ENCODE measurements around the gene FBXO10. TPM values are rescaled to one million over a fixed set of nuclear protein-coding genes. Genes with fewer than 3 reads are reported as not detected.

Gene FBXO10
- total RNA-seq, 1 donor = 28.6 TPM

DNA sequence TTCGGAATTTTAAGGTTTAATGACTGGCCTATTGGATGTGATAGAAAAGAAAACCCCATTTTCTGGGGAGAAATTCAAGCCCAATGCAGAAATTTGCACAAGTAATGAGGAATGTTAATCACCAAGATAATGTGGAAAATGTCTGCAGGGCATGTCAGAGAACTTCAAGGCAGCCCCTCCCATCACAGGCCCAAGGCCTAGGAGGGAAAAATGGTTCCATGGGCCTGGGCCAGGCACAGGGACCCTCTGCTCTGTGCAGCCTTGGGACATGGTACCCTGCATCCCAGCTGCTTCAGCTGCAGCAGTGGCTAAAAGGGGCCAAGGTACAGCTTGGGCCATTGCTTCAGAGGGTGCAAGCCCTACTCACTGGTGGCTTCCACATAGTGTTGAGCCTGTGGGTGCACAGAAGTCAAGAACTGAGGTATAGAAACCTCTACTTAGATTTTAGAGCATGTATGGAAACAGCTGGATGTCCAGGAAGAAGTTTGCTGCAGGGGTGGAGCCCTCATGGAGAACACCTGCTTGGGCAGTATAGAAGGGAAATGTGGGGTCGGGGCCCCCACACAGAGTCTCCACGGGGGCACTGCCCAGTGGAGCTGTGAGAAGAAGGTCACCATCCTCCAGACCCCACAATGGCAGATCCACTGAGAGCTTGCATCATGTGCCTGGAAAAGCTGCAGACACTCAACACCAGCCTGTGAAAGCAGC lies 12.2 kb downstream of the FBXO10 start:
- H2AFZ ChIP-seq (ENCODE audit: low read length) = no peak overlapping the region
- no peak for DNase-seq (ENCODE audit: insufficient read length, low spot score, missing footprints)
- peaks cover 31% of the 10 kb centered on the region for H3K79me2 ChIP-seq (ENCODE audit: insufficient read depth, low read length)

DNA sequence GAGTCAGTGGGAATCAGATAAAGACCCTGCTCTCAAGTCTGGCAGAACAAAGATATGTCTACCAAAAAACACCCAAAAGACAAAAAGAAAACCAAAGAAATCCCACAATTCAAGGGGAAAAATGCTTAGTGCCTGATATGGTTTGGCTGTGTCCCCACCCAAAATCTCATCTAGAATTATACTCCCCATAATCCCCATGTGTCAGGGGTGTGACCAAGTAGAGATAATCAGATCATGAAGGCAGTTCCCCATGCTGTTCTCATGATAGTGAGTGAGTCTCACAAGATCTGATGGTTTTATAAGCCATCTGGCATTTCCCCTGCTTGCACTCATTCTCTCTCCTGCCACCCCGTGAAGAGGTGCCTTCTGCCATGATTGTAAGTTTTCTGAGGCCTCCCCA lies 13.4 kb downstream of the FBXO10 start:
- Histone ChIP-seq H3K36me3 (ENCODE audit: insufficient read depth, low read length) (no peaks in the 10 kb centered on the region), H3K9me3 (ENCODE audit: low read depth, low read length) (no peaks in the 10 kb centered on the region), H4K20me1 (ENCODE audit: insufficient read depth, low read length) (peaks cover 15% of the 10 kb centered on the region), H2AFZ (ENCODE audit: low read length) (no peak overlapping the region), H3K79me2 (ENCODE audit: insufficient read depth, low read length) (peaks cover 31% of the 10 kb centered on the region), H3K27me3 (ENCODE audit: insufficient read depth, low read length) (no peaks in the 10 kb centered on the region), H3K4me2 (ENCODE audit: insufficient read depth, low read length) (no peak overlapping the region), H3K4me3 (ENCODE audit: insufficient read depth, low read length) (no peak overlapping the region), H3K27ac (ENCODE audit: low read depth, low read length) (no peak overlapping the region), H3K4me1 (ENCODE audit: insufficient read depth, low read length) (no peaks in the 10 kb centered on the region)
- TF ChIP-seq, protein P1, sequence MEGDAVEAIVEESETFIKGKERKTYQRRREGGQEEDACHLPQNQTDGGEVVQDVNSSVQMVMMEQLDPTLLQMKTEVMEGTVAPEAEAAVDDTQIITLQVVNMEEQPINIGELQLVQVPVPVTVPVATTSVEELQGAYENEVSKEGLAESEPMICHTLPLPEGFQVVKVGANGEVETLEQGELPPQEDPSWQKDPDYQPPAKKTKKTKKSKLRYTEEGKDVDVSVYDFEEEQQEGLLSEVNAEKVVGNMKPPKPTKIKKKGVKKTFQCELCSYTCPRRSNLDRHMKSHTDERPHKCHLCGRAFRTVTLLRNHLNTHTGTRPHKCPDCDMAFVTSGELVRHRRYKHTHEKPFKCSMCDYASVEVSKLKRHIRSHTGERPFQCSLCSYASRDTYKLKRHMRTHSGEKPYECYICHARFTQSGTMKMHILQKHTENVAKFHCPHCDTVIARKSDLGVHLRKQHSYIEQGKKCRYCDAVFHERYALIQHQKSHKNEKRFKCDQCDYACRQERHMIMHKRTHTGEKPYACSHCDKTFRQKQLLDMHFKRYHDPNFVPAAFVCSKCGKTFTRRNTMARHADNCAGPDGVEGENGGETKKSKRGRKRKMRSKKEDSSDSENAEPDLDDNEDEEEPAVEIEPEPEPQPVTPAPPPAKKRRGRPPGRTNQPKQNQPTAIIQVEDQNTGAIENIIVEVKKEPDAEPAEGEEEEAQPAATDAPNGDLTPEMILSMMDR (IDR thresholded peaks at IDR 0.05; ENCODE audit: extremely low read depth, low read depth, low read length) = no peak
- no peak for DNase-seq (ENCODE audit: insufficient read length, low spot score, missing footprints)

More for the DNA sequence above, 12.2 kb downstream of the FBXO10 start:
- Histone ChIP-seq H3K27ac (ENCODE audit: low read depth, low read length) (no peak overlapping the region), H4K20me1 (ENCODE audit: insufficient read depth, low read length) (peaks cover 18% of the 10 kb centered on the region), H3K36me3 (ENCODE audit: insufficient read depth, low read length) (no peaks in the 10 kb centered on the region), H3K4me2 (ENCODE audit: insufficient read depth, low read length) (no peak overlapping the region), H3K9me3 (ENCODE audit: low read depth, low read length) (no peaks in the 10 kb centered on the region), H3K4me1 (ENCODE audit: insufficient read depth, low read length) (no peaks in the 10 kb centered on the region), H3K4me3 (ENCODE audit: insufficient read depth, low read length) (no peak overlapping the region), H3K27me3 (ENCODE audit: insufficient read depth, low read length) (no peaks in the 10 kb centered on the region)
- TF ChIP-seq, protein P1 (IDR thresholded peaks at IDR 0.05; ENCODE audit: extremely low read depth, low read depth, low read length) = no peak

DNA sequence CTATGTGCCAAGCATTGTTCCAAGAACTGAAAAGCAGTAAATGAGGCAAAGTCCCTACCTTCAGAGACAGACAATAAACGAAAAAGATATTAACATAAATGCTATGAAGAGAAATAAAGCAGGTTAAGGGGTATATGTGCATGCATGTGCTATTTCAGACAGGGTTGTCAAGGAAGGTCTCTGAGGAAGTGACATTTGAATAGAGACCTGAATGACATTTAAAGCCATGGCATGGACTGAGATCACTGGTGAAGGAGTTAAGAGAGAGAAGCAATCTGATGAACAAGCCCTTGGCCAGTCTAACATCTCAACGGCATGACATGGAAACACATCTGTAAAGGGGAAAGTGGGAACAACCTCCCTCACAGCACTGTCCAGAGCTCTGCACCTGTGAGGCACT lies 14.5 kb downstream of the FBXO10 start:
- Histone ChIP-seq H3K36me3 (ENCODE audit: insufficient read depth, low read length) (no peaks in the 10 kb centered on the region), H2AFZ (ENCODE audit: low read length) (no peak overlapping the region), H3K27ac (ENCODE audit: low read depth, low read length) (no peak overlapping the region), H4K20me1 (ENCODE audit: insufficient read depth, low read length) (peaks cover 8% of the 10 kb centered on the region), H3K79me2 (ENCODE audit: insufficient read depth, low read length) (peaks cover 30% of the 10 kb centered on the region), H3K4me2 (ENCODE audit: insufficient read depth, low read length) (no peak overlapping the region), H3K4me3 (ENCODE audit: insufficient read depth, low read length) (no peak overlapping the region), H3K4me1 (ENCODE audit: insufficient read depth, low read length) (no peaks in the 10 kb centered on the region), H3K27me3 (ENCODE audit: insufficient read depth, low read length) (no peaks in the 10 kb centered on the region), H3K9me3 (ENCODE audit: low read depth, low read length) (no peaks in the 10 kb centered on the region)
- TF ChIP-seq, protein P1 (IDR thresholded peaks at IDR 0.05; ENCODE audit: extremely low read depth, low read depth, low read length) = no peak
- no peak for DNase-seq (ENCODE audit: insufficient read length, low spot score, missing footprints)

DNA sequence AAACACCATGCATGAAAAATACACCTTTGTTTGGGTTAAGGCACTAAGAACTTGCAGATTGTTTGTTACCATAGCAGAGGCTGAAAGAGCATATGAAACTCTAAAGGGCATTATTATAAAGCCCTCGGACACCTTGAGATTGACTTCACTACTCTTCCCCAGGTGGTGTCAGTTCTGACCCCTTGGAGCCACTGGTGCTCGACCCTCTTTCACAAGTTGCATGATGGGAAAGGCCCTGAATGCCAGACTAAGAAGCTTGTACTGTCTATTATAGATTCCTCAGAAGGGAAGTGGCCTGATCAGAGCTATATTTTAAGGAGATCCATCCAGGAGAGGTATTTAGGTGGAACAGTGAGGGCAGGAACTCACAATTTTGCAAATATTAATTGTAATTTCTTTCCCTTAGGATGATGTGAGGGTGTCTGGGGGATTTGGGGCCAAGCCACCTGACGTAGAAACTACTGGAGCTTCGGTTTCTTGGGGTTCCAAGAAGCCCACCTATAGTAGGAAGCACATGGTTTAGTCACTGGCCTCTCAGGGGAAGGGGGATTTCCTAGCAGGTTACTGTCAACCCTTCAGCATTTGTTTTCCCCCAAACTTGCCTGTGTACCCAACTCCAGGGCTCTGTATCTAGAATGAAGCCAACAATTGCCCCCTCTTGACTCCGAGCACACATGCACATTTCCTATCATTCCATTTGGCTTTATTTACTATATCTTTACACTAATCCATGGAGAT lies 16.2 kb downstream of the FBXO10 start:
- H2AFZ ChIP-seq (ENCODE audit: low read length) = no peak overlapping the region
- no peak for DNase-seq (ENCODE audit: insufficient read length, low spot score, missing footprints)
- TF ChIP-seq, protein P1 (IDR thresholded peaks at IDR 0.05; ENCODE audit: extremely low read depth, low read depth, low read length) = no peak
- no peak overlapping the region for H3K4me3 ChIP-seq (ENCODE audit: insufficient read depth, low read length)
- H3K9me3 ChIP-seq (ENCODE audit: low read depth, low read length) = no peaks in the 10 kb centered on the region
- H3K4me2 ChIP-seq (ENCODE audit: insufficient read depth, low read length) = no peak overlapping the region
- H3K27me3 ChIP-seq (ENCODE audit: insufficient read depth, low read length) = no peaks in the 10 kb centered on the region
- peaks cover 21% of the 10 kb centered on the region for H3K79me2 ChIP-seq (ENCODE audit: insufficient read depth, low read length)
- H3K4me1 ChIP-seq (ENCODE audit: insufficient read depth, low read length) = no peaks in the 10 kb centered on the region
- H4K20me1 ChIP-seq (ENCODE audit: insufficient read depth, low read length) = no peaks in the 10 kb centered on the region
- no peaks in the 10 kb centered on the region for H3K36me3 ChIP-seq (ENCODE audit: insufficient read depth, low read length)
- no peak overlapping the region for H3K27ac ChIP-seq (ENCODE audit: low read depth, low read length)
